CD4-positive, alpha-beta T cell treated with Interleukin-2 at 100 ng/mL for 4 hours (primary cell): ENCODE measurements around the gene UNKL.

Source experiments
- DNase-seq: peaks from one replicate; pipeline ENCODE4 v3.0.0-alpha.2; 2020; ENCODE audit warnings: low spot score

Gene UNKL

DNA sequence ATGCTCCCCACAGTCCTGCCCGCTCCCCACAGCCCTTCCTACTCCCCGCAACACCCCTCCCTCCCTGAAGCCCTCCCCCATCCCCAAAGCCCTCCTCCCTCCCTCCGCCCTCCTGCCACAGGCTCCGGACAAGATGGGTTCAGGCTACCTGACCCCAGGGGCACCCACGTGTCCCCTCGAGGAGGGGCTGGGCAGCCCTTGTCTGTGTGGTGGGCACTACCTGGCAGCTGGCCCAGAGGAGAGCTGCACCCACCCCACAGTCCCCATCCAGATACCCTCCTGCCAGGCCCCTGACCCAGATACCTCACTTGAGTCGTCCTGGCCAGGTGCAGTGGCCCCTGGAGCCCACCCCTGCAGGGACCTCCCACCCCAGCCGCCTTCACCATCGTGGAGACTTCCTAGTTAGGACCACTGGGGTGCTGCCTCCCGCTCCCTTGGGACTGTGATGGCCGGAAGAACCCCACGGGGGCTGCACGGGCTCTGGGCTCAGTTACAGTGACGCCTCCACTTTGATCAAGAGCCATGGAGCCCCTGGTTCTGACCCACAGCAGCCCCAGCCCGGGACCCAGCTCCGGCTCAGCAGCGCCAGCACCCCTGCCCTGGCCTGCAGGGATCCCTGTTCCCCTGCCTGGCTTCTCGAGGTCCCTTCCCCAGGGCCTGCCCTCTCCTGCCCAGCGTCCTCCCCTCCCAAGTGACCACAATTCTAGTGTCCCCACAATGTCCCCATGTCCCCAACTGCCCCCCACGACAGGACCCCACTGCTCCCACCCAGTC is 17.2 kb upstream of the UNKL start:
- no peak for DNase-seq

DNA sequence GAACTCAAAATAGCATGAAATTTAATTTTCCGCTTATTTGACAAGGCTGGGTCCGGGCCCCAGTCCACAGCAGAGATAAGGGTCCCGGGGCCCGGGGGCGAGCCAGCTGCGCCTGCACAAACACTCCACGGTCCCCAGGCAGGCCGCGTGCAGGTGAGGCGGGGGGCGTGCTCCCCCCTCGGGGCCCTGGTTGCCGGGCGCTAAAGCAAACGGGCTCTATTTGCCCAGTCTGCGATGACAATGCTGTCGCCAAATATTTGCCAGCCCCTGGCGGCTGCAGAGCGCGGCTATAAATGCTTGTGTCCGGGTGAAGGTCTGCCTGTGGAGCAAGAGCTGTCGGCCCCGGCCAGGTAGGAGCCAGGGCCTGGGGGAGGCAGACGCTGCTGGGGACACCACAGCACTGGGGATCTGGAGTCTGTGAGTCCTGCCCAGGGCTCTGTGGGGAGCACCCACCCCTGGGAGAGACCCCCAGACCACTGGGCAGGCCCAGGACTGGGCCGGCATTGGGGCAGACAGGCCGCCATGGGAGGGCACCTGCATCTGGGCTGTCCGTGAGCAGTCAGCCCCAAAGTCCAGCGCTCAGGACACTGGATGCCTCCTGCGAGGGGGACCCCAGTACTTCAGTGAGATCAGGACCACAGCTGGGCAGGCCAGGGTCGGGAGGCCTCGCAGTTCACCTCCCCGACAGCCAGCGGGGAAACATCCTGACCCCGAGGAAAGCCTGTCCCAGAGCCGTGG is 16.4 kb upstream of the UNKL start, which contains the start of gene PERCC1:
Gene PERCC1 (plus strand): TSS at position 320 of the 738 bp plus-strand sequence. CDS start 1,516 bp downstream, outside the sequence.
- no peak for DNase-seq

DNA sequence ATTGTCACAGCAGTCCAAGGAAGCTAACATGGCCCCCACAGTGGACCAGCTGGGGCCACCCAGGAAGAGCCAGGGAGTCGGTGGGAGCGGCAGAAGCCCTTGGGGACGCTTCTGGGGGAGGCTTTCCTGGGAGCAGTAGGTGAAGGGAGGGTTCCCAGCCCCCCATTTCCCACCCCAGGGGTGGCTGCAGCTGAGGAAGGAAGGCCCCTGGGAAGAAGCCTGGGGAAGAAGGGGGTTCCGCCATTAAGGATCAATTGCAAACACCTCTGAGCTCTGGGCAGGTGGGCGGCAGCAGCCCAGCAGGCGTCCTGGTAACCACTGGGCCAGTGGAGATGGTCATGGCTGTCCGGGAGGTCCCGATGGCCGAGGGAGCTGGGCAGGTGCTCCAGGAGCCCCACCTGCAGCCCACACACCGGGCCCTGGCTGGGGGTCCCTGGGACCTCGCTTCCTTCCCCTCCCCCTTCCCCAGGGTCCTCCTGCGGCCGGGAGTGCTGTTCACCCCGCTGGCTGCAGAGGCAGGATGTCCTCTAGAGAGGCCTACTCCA is 15.8 kb upstream of the UNKL start:
- DNase-seq, result no peak

DNA sequence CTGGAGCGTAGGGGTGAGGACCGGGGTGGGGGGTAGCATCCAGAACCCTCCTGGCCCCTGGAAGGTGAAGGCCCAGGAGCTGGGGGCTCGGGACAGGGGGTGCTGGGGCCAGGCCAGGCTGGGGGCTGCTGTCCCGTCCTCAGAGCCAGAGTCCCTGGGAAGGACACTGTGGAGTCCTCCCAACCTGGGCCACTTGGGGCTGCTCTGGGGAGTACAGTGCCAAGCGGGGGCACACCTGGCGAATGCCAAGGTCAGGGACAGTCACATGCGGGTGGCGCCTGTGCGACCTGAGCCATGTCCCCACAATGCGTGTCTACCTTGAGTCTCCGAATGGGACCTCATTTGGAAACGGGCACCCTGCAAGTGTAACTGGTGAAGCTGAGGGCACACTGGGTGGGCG is 15.1 kb upstream of the UNKL start:
- DNase-seq, result no peak

DNA sequence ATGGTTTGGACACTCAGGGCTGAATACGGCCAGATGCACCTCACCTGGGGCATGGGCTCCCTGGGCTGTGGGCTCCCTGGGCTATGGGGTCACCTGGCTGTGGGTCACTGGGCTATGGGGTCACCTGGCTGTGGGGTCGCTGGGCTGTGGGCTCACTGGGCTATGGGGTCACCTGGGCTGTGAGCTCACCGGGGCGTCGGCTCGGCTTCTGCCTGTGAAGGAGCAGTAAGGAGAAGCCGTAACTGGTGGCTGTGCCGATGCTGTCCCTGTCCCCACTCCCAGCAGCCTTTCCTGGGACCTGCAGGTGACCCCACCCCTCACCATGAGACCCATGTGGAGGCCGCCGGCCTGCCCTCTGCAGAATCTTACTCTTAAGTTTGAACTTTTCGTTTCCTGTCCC is 14.5 kb upstream of the UNKL start:
- DNase-seq, result no peak

DNA sequence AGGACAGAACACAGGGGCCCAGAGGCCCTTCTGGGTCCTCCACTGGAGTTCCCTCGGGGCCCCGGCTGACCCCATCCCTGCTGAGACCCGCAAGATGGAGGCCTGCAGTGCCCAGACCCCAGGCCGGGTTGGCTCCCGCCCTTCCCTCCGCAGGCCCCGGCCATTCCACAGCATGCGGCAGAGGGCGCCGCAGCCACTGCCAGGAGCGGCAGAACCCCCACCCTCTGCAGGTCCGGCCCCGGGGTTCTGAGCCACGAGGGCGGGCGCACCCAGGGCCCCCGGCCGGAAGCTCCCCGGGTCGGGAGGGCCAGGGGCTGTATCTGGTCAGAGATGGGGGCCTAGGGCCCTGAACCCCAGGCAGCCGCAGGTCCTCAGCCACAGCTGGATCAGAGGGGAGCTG is 14.0 kb upstream of the UNKL start:
- peak; percentile 21 for DNase-seq

DNA sequence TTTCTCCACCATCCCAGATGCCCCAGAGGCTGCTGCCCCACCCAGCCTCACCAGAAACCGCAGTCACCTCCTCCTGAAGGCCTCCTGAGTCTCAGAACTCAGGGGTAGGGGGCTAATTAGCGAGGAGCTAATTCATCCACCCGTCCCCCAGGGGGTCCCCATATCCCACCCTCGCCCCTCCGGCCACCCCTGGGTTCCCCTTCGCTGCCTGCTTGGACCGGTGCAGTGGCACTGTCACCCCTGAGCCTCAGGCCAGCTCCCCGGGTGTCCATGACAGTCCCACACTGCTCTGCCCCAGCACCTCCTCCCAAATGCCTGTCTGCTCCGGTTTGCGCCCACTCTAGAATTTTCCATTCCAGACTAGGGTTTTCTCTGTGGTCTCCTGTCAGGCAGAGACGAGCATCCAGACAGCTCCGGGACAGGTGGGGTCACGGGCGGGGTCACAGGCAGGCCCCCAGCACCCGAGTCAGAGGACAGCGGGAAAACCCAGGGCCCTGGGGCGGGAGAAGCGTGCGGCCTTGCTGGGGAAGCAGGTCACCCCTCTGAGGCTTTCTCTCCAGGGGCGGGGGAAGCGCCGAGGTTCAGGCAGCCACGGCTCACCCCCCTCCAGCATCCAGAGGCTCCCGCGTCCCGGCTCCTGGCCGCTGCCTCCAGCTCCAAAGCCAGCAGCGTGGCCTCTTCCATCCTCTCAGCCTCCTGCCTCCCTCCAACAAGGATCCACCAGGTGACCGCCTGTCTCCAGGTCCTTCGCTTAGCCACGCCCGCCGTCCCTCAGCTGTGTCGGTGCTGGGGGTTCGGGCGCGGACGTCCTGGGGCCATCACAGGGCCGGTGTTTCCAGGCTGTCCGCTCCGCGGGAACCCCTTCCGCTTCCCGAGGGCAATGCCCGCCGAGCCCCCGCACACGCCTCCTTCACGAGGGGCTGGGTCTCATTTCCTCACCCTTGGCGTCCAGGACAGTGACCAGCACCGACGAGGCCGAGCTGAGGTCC is 13.3 kb upstream of the UNKL start:
- no peak for DNase-seq

DNA sequence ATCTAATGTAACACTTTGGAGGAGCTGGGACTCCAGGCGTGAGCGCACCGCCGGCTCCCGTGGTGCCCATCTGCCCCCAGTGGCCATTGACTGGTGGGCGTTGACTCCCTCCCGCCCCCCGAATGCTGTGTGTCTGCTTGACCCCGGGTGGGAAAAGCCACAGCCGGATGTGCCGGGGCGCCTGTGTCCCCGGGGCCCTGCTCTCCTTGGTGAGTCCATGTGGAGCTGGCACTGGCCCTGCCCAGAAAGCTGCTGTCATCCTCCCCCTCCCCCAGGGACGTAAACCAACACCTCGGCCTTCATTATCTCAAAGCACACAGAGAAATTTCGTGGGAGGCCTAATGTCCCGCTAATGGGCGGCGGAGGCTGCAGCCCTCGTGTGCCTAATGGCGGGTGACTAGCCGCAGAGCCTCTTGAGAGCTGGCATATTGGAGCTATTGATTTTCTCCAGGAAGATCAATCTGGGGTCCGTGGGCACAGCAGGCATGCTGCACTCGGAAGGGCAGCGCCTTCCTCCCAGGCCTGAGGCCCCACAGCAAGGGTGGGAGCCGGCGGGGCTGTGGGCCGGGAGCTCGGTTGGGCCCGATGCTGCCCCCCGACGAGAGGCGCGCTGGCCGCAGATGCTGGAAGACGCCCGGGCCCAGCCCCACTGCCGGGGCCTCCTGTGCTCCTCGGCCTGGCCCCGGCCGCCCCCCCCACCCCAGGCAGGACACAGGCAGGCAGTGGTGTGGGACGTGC is 12.4 kb upstream of the UNKL start:
- no peak for DNase-seq

DNA sequence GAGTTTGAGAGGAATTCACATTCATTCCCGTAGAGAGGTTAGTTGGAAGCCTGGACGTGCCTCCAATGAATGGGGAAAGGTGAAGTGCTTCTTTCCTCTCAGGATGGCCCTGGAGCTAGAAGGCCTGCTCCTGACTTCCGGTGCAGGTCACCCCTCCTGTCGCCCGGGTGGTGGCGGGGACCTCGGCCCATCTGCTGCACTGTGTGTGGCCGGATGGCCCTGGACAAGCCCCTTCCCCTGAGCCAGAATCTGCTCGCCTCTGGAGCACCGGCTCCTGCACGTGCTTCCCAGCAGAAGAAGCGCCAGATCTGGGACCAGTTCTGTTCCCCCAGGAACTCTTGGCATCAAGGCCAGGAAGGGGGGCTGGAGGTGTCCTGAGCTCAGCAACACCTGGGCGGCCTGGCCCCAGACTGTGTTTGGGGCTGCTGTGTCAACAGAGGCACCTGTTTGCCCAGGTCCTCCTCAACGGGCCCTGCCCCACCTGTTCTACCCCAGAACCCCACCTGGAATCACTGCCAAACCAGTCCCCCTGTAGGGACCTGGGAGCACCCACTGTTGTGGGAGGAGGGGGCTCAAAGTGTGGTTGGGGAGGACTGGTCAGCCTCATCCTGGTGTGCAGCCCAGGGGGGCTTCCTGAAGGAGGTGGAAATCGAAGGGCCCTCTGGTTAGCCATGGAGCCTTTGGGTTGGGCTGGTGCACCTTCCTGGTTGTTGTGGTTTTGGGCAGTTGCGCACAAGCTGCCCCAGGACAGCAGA is 11.3 kb upstream of the UNKL start:
- DNase-seq, result no peak

DNA sequence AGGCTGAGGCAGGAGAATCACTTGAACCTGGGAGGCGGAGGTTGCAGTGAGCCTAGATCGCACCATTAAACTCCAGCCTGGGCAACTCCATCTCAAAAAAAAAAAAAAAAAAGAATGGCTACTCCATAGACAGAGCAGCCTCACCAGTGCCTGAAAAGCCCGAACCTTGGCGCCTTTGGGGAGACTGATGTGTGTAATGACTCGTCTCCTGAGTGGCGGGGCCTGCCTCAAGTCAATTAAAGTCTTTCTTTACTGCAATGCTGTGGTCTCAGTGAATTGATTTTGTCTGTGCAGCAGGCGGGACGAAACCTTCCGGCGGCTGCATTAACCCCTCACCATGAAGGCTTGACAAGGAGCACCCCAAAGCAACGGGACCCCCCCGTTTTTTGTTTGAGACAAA is 9.5 kb upstream of the UNKL start:
- DNase-seq, result no peak

DNA sequence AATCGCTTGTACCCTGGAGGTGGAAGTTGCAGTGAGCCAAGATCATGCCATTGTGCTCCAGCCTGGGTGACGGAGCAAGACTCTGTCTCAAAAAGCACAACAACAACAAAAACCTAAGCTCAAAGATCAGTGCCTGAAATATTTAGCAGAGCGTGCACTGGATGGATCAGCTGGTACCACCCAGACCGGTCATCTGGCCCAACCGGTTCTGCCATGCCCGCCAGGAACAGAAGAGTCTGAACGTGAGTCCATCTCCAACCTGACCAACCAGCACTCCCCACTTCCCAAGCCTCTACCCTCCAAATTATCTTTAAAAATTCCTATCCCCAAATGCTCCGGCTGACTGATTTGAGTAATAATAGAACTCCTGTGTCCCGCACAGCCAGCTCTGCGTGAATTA is 7.6 kb upstream of the UNKL start:
- no peak for DNase-seq

DNA sequence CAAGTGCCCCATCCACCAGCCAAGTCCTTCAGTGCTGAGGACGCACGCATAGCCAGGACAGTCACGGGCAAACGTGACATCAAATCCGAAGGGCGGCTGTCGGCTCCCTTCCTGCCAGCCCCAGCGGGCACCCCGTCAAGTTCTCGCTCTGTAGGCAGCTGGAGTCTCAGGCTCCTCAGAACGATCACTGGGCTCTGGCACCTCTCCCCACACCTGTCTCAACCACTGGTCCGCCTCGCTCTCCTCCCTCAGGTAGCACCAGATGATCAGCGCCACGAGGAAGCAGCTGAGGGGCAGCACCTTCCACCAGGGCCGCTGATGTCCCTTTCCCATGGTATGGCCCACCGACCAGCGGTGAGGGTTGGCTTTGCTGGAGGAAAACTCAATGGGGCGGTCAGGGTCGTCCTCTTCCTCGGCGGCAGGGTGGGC is 5.6 kb upstream of the UNKL start:
- DNase-seq, result no peak

DNA sequence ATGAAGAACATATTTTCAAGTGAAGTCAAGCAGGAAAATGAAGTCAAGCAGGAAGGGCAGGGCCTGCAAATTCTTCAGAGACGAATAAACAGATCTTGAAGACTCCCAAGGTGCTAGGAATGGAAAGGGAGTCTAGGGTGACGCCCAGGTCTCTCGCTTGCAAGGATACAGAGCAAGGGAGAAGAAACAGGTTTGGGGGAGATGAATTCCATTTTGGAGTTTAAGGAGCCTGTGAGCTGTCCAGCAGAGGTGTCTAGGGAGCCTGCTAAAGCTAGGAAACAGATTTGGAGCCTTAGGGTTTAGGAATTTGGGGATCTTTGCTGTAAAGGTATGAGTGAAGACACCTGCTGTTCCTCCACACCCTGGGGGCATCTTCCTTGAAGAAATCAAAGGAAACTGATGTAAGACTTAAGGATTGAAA is 2.0 kb upstream of the UNKL start:
- no peak for DNase-seq

DNA sequence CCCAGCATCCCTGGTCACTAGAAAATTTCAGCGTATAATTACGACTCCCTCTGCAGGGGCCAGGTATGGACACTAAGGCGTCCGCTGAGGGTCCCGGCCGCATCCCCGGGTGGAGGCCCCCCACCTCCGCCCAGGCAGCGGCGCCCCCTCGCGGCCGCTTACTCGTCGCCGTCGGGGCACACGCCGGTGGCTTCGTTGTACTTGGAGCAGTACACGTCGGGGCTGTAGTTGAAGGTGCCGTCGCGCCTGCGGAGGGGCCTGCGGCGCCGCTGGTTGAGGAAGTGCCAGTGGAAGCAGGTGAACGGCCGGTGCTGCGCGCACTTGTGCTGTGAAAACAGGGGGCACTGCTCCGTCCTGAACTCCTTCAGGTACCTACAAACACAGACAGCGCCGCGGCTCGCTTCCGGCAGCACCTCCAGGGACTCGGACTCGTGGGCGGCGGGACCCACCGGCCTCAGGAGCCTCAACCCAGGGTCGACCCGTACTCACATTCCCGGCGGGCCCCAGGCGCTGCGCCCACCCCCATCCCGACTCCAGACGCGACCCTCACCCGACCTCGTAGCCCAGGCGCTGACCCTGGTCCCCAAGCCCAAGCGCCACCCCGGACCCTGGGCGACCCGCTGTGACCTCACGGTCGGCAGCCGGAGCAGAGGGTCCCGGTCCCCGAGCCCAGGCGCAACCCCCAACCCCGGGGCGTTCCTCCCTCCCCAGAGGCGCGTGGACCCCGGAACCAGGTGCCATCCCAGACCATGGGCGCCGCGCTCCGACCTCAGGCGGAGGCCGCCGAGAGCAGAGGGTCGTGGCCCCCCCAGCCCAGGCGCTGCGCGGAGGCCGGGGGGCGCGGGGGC is 596 bp downstream of the UNKL start:
- DNase-seq, result peak; percentile 62

DNA sequence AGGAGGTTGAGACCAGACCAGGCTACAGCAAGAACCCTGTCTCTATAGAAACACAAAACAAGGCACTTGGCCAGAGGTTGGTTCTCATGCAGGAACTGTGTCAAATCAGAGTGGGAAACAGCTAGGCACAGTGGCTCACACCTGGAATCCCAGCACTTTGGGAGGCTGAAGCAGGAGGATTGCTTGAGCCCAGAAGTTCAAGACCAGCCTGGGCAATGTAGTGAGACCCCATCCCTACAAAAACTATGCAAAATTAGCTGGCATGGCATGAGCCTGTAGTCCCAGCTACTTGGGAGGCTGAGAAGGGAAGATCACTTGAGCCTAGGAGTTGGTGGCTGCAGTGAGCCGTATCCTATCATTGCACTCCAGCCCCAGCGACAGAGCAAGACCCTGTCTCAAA is 1.7 kb downstream of the UNKL start:
- no peak for DNase-seq

DNA sequence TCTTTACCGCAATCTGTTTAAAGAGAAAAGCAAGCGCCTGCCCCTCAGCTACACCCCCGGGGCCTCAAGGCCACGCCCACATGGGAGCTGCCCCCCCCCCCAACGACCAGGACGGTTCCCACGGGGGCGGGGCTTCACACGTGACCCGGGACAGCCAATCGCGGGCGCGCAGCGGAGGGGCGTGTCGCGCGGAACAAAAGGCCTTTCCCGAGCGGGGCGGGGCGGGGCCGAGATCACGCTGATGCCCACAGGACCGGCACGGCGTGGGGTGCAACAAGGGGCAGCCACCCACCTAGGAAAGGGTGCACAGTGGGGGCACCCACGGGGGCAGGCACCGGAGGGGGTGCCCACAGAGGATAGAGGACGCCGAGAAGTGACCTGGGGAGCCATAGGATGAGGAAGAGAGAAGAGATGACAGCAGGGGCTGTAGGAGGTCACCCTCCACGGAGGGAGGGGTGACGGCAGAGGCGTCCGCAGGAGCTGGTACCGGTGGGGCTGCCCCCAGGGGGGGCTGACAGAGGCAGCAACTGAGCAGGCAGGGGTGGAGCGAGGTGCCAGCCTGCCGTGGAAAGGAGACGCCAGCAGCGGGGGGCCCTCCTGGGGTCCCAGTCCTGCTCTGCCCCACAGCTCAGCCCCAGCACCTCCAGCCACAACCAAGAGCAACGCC is 6.2 kb downstream of the UNKL start:
- peak; percentile 96 for DNase-seq

DNA sequence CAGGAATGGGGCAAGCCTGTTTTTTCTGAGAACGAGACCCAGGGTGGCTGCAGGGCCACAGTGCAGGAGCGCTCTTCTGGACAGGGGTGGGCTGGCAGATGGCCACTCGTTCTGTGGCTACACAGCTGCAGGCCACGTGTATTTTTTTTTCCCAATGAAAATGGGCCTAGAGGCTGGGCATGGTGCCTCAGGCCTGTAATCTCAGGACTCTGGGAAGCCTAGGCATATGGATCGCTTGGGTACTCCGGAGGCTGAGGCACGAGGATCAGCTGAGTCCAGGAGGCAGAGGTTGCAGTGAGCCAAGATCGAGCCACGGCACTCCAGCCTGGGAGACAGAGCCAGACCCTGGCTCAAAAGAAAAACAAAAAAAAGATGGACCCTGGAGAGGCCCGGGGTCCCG is 6.8 kb downstream of the UNKL start:
- DNase-seq, result no peak

DNA sequence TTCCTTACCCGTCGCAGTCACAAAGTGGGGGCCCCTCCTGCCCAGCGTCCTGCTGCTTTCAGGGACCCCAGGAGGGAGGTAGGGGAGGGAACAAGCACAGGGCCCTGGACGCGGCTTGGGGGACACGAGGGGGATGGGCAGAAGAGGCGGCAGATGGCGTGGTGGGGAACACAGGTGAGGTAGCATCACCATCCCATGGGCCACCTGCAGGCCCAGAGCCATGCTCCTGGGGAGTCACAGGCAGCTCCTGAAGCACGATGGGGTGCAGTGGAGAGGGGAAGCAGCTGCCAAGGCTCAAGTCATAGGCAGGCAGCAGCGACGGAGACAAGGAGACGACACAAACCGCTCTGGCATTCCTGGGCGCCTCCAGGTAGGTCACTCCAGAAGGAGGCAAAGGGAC is 10.8 kb downstream of the UNKL start:
- no peak for DNase-seq

DNA sequence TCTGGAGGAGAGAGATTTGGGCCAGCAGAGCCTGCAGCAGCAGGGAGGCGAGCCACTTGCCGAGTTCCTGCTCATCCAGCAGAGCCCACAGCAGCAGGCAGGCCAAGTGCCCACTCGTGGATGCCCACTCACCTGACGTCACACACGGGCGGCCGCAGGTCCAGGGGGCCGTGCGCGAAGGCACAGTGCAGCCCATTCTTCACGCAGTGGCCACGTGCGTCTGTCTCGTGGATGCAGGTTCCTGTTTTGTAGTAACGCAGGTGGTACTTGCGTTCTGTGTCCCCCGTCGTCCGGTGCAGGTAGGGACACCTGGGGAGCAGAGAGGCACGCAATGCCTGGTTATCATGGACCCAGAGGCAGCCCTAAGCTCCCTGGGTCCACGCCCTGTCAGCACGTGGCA is 11.5 kb downstream of the UNKL start:
- no peak for DNase-seq
